ENCODE data around the gene HOXA3. TPM values are rescaled to one million over a fixed set of nuclear protein-coding genes. Genes with fewer than 3 reads are reported as not detected.

HOXA3 gene
- total RNA-seq, 1 donor from 2014 or later, result 3.7 TPM

DNA sequence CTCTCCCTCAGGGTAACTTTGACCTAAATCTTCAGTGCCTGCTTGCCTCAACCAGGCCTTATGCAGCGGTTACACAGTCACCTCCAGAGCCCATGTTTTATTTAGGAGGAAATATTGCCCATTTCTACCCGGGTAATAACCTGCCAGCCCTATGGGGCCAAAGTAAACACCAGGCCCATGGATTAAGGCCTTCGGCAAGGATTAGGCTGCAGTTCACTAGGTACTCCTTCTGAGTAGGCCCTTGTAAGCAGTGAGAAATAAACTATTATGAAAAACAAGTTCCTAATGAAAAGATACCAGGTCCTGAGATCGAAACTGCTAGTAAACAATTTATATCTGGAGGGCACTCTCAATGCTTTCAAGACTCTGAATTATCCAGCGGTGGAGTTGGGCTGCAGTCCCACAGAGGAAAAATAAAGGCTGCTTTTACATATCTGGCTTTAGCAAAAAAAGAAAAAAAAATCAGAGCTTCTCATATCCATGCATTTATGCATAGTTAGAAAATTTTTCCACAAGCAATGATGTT is 25.5 kb upstream of the HOXA3 start:
- H3K36me3 ChIP-seq (ENCODE audit: control insufficient read depth in 3 of 3, insufficient read depth in 3 of 3, low read length in 3 of 3), result no peaks in the 10 kb centered on the region
- H3K4me1 ChIP-seq (ENCODE audit: control insufficient read depth in 3 of 3, insufficient read depth in 3 of 3, low read length in 3 of 3), result peaks cover 34 to 56% (median 35%) of the 10 kb centered on the region in 3 donors
- peaks cover 10 to 25% (median 18%) of the 10 kb centered on the region in 3 donors for H3K27me3 ChIP-seq (ENCODE audit: control insufficient read depth in 3 of 3, insufficient read depth in 3 of 3, low read length in 3 of 3)
- peak overlapping the region; percentile 77 to 85 (median 84) for H3K4me3 ChIP-seq (ENCODE audit: low read length in 3 of 3)
- H3K9me3 ChIP-seq (ENCODE audit: control insufficient read depth in 3 of 3, low read length in 3 of 3), result no peaks in the 10 kb centered on the region
- H3K27ac ChIP-seq (ENCODE audit: low read depth, low read length), result peak overlapping the region; percentile 84
- peak overlapping the region; percentile 37 to 97 (median 93) for H3K9ac ChIP-seq (ENCODE audit: low read depth in 1 of 3, low read length in 3 of 3)

DNA sequence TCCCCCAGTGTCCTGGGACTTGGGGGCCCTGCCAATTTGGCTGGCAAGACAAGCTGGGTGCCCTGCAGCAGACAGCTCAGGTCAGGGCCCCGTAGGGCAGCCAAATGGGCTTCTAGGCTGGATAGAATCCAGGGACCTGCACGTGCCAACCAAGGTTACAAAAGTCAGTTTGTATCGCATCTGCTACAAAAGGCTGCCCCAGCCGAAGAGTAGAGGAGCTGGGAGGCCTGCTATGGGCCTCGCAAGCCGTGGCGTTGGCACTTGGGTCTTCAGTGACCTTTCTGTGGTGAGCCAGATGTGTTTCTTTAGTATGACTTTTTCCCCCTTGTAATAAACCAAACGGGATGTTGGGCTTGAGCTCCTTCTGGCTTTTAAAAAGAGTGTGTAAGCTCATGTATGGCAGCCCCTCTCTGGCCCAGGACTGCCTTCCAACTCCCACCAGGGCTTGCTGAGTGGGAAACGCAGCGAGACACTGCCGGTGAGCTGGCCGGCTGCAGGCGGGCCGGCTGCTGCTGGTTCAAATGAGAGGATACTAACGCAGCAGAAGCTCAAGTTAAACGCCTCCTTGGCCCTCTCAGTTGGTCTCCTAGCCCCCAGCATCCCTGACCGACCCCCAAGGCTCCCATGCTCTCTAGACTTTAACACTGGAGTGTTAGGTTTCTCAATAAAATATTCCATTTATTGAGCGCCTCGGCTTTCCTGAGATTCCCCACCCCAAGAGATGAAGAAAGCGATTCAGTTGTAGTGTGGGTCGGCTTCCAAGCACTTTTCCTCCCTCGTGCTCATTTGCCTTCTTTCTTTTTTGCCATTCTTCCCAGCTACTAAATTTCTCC is 24.8 kb upstream of the HOXA3 start:
- H3K4me1 ChIP-seq (ENCODE audit: control insufficient read depth in 3 of 3, insufficient read depth in 3 of 3, low read length in 3 of 3), result peaks cover 39 to 58% (median 40%) of the 10 kb centered on the region in 3 donors
- no peaks in the 10 kb centered on the region for H3K9me3 ChIP-seq (ENCODE audit: control insufficient read depth in 3 of 3, low read length in 3 of 3)
- H3K36me3 ChIP-seq (ENCODE audit: control insufficient read depth in 3 of 3, insufficient read depth in 3 of 3, low read length in 3 of 3), result no peaks in the 10 kb centered on the region
- peak overlapping the region; percentile 84 for H3K27ac ChIP-seq (ENCODE audit: low read depth, low read length)
- peaks cover 7 to 21% (median 15%) of the 10 kb centered on the region in 3 donors for H3K27me3 ChIP-seq (ENCODE audit: control insufficient read depth in 3 of 3, insufficient read depth in 3 of 3, low read length in 3 of 3)
- peak overlapping the region; percentile 66 to 84 (median 77) for H3K4me3 ChIP-seq (ENCODE audit: low read length in 3 of 3)
- H3K9ac ChIP-seq (ENCODE audit: low read depth in 1 of 3, low read length in 3 of 3), result peak overlapping the region; percentile 37 to 97 (median 93)

DNA sequence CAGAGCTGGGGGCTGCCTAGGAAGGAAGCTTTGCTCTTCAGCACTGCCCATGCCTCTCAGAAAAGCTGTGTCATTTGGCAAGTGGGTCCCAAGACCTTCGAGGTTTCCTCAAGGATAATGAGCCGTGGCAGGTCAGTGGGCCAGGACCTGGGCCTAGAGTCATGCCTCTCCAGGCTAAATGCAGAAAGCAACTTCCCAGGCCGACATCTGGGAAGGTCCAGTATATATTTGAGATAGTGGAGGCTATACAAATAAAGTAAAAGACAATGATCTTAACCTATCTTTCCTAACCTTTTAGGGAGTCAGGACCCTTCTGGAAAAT is 24.1 kb upstream of the HOXA3 start:
- peak overlapping the region; percentile 84 for H3K27ac ChIP-seq (ENCODE audit: low read depth, low read length)

DNA sequence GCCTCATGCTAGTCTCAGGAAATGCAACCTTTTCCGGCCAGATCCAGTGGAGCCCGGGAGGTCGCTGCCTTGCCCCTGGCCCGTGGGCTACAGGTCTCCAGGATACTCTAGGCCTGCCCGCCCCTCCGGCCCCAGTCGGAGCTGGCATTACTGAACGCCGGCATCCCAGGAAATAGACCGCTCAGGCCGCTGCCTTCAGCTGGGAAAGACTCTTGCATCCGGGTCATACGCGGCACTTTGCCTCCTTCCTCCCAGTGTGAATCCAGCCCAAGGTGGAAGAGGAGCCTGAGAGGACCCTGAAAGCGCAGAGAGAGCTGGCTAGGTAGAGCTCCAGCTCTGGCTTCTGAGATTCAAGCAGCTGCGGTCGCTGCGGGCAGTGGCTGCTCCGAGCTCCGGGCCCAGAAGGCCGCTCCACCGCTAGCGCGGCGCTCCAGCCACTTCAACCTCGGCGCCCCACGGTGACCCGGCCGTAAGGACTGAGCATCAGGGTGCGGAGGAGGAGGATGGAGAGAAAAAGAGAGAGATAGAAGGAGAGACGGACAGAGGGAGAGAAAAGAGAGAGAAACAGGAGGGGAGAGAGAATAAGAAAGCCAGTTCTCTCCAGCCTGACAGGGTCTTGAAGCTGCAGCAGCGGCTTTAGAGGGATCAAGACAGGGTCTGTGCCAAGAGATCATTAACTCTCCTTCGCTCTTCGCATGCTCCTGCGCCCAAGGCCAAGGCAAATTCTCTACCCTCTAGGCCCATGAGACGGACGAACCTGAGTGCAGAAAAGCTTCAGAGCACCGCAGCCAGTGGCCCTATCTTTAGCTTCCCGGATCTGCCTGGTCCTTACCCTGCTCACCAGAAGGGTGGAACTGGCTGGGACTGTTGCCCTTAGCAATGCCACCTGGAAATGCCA is 23.5 kb upstream of the HOXA3 start:
- H3K27ac ChIP-seq (ENCODE audit: low read depth, low read length), result peak overlapping the region; percentile 84
- H3K4me3 ChIP-seq (ENCODE audit: low read length in 3 of 3), result peak overlapping the region; percentile 48 to 84 (median 81)
- H3K9me3 ChIP-seq (ENCODE audit: control insufficient read depth in 3 of 3, low read length in 3 of 3), result no peaks in the 10 kb centered on the region
- peaks cover 45 to 60% (median 48%) of the 10 kb centered on the region in 3 donors for H3K4me1 ChIP-seq (ENCODE audit: control insufficient read depth in 3 of 3, insufficient read depth in 3 of 3, low read length in 3 of 3)
- H3K9ac ChIP-seq (ENCODE audit: low read depth in 1 of 3, low read length in 3 of 3), result peak overlapping the region; percentile 58 to 97 (median 69)
- H3K36me3 ChIP-seq (ENCODE audit: control insufficient read depth in 3 of 3, insufficient read depth in 3 of 3, low read length in 3 of 3), result no peaks in the 10 kb centered on the region
- H3K27me3 ChIP-seq (ENCODE audit: control insufficient read depth in 3 of 3, insufficient read depth in 3 of 3, low read length in 3 of 3), result peaks cover 7 to 20% (median 13%) of the 10 kb centered on the region in 3 donors

More for the DNA sequence above, 24.1 kb upstream of the HOXA3 start:
- H3K36me3 ChIP-seq (ENCODE audit: control insufficient read depth in 3 of 3, insufficient read depth in 3 of 3, low read length in 3 of 3), result no peaks in the 10 kb centered on the region
- H3K4me1 ChIP-seq (ENCODE audit: control insufficient read depth in 3 of 3, insufficient read depth in 3 of 3, low read length in 3 of 3), result peaks cover 41 to 57% (median 45%) of the 10 kb centered on the region in 3 donors
- peaks cover 7 to 17% (median 15%) of the 10 kb centered on the region in 3 donors for H3K27me3 ChIP-seq (ENCODE audit: control insufficient read depth in 3 of 3, insufficient read depth in 3 of 3, low read length in 3 of 3)
- peak overlapping the region; percentile 58 to 97 (median 69) for H3K9ac ChIP-seq (ENCODE audit: low read depth in 1 of 3, low read length in 3 of 3)
- H3K9me3 ChIP-seq (ENCODE audit: control insufficient read depth in 3 of 3, low read length in 3 of 3), result no peaks in the 10 kb centered on the region
- H3K4me3 ChIP-seq (ENCODE audit: low read length in 3 of 3), result peak overlapping the region; percentile 48 to 84 (median 81)

DNA sequence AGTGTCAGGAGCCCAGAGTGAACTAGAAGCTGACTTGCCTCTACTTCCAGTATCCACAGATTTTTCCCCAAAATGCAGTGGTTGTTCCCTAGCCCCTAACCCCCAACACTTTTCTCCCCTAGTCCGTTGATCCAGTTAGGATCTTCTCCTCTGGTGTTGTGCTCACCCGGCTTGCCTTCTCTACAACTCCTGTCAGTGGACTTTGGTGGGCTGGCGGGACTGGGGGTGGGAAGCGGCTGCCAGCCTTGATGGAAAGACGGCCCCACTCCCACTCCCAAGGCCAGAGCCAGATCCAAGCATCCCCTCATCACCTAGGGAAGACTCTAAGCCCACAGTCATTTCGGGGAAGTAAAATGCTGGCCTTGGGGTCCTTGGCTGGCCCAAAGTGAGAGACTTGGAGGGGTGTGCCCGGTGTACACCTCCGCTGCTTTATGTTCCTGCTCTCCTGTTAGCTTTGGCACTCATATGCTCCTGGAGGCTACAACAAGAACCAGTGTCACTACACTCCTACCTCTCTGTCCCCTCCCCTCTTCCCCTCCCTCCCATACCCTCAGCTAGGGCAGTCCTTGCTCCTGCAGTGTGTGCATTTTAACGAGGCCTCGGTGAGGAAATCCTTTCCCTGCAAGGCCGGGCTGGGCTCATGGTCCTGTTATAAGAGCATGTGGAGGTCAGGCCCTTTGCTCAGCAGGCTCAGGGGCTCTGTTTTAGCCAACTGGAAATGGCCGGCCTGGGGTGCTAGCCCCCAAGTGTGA is 22.7 kb upstream of the HOXA3 start:
- Histone ChIP-seq H3K9me3 (ENCODE audit: control insufficient read depth in 3 of 3, low read length in 3 of 3) (no peaks in the 10 kb centered on the region), H3K27me3 (ENCODE audit: control insufficient read depth in 3 of 3, insufficient read depth in 3 of 3, low read length in 3 of 3) (peaks cover 3 to 20% (median 7%) of the 10 kb centered on the region in 3 donors), H3K27ac (ENCODE audit: low read depth, low read length) (peak overlapping the region; percentile 84), H3K9ac (ENCODE audit: low read depth in 1 of 3, low read length in 3 of 3) (peak overlapping the region; percentile 74 to 97 (median 90)), H3K4me1 (ENCODE audit: control insufficient read depth in 3 of 3, insufficient read depth in 3 of 3, low read length in 3 of 3) (peaks cover 47 to 54% (median 53%) of the 10 kb centered on the region in 3 donors), H3K4me3 (ENCODE audit: low read length in 3 of 3) (peak overlapping the region; percentile 60 to 84 (median 81)), H3K36me3 (ENCODE audit: control insufficient read depth in 3 of 3, insufficient read depth in 3 of 3, low read length in 3 of 3) (no peaks in the 10 kb centered on the region)

DNA sequence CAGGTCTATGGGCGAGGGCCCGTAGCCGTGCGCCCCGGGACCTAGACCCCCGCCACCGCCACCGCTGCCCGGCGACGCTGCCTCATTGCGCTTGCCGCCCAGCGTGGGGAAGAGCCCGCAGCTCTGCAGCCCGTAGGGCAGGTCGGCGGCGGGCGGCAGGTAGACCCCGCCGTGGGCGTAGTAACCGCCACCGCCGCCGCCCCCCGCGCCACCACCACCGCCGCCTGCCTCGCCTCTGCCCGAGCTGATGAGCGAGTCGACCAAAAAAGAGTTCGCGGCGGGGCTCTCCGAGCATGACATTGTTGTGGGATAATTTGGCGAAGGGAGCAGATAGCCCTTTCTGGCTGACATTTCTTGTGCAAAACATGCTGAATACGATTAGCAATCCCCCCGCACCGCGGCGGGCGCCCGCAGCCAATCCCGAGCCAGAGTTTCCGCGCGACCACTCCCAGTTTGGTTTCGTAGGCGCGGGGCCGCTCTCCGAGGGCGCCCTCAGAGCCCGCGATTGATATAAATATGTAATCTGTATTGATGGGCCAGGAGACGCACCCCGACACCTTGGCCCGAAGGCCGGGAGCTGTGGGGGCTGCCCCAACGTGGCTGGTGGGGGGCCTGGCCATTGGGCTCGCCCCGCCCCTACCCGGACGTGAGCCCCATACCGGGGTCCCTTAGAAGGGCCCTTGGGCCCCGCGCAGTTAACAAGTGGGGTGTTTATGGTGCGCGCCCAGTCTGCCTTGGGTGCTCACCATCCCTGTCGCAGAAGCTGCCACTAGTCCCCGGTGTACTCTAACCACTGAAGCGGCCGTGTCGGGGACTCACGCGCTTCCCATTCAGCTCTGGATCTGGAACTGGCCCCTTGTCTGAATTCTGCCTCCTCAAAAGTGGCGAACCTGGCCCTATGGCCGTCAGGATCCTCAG is 21.8 kb upstream of the HOXA3 start, which contains the start of gene HOXA10:
HOXA10 (minus strand) TSS at position 365 of the 918 bp plus-strand sequence; CDS start at position 351, 14 bp downstream.
- peak within 1 kb of the TSS; percentile 69 to 84 (median 81) for H3K4me3 ChIP-seq (ENCODE audit: low read length in 3 of 3)
- peak within 1 kb of the TSS; percentile 74 to 97 (median 90) for H3K9ac ChIP-seq (ENCODE audit: low read depth in 1 of 3, low read length in 3 of 3)
- H3K27ac ChIP-seq (ENCODE audit: low read depth, low read length), result peak within 1 kb of the TSS; percentile 84
- peaks cover 49 to 54% (median 52%) of the 10 kb centered on the region in 3 donors for H3K4me1 ChIP-seq (ENCODE audit: control insufficient read depth in 3 of 3, insufficient read depth in 3 of 3, low read length in 3 of 3)
- H3K9me3 ChIP-seq (ENCODE audit: control insufficient read depth in 3 of 3, low read length in 3 of 3), result no peaks in the 10 kb centered on the region
- peaks cover 3 to 20% (median 4%) of the 10 kb centered on the region in 3 donors for H3K27me3 ChIP-seq (ENCODE audit: control insufficient read depth in 3 of 3, insufficient read depth in 3 of 3, low read length in 3 of 3)
- no peaks in the 10 kb centered on the region for H3K36me3 ChIP-seq (ENCODE audit: control insufficient read depth in 3 of 3, insufficient read depth in 3 of 3, low read length in 3 of 3)

DNA sequence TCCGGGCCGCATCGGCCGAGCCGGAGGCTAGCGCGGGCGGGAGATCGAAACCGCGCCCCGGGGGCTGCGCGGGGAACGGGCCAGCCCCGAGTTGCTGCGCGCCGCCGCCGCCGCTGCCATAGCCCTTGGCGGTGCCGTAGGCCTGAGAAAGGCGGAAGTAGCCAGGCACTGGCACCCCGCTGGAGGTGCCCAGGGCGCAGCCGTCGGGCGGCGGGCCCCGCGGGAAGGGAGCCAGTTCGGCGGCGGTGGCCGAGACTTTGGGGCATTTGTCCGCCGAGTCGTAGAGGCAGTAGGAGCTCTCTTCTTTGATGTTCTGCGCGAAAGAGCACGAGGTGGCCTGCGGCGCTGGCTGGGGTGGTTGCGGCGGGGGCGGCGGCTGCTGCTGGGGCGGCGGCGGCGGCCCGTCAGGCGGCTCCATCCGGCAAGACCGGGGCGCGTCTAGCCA is 21.1 kb upstream of the HOXA3 start:
- no peaks in the 10 kb centered on the region for H3K36me3 ChIP-seq (ENCODE audit: control insufficient read depth in 3 of 3, insufficient read depth in 3 of 3, low read length in 3 of 3)
- peak overlapping the region; percentile 74 to 97 (median 90) for H3K9ac ChIP-seq (ENCODE audit: low read depth in 1 of 3, low read length in 3 of 3)
- H3K4me1 ChIP-seq (ENCODE audit: control insufficient read depth in 3 of 3, insufficient read depth in 3 of 3, low read length in 3 of 3), result peaks cover 52 to 59% (median 55%) of the 10 kb centered on the region in 3 donors
- peak overlapping the region; percentile 69 to 84 (median 81) for H3K4me3 ChIP-seq (ENCODE audit: low read length in 3 of 3)
- H3K27me3 ChIP-seq (ENCODE audit: control insufficient read depth in 3 of 3, insufficient read depth in 3 of 3, low read length in 3 of 3), result peaks cover 3 to 20% (median 4%) of the 10 kb centered on the region in 3 donors
- no peaks in the 10 kb centered on the region for H3K9me3 ChIP-seq (ENCODE audit: control insufficient read depth in 3 of 3, low read length in 3 of 3)
- H3K27ac ChIP-seq (ENCODE audit: low read depth, low read length), result peak overlapping the region; percentile 84

DNA sequence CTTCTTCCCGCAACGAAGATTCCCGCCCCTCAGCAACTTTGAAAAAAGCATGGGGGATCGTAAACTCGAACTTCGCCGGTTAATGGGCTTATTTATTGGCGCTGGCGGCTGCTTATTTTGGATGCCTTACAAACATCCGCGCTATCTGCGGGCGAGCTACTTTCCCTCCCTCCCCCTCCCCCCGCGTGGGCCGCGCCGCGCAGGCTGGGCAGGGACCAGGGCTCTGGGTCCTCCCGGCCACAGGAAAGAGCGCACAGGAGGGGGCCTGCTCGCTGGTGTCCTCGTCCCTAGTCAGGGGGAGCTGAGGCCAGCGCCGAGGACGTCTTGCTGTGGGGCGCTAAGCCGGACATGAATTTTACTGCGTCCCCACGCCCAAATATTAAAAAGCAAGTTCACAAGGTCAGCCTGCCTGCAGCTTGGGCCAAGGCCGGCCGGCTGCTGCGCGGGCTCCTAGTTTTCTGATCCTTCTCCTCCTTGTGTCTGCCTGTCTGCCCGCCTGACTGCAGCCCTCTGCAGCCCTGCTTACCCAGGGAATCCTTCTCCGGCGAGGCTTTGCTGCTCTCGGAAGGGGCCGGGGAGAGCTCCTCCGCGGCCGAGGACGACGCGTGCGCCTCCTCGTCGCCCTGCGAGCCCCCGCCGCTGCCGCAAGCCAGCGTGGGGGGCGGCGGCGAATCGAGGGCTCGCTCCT is 20.6 kb upstream of the HOXA3 start:
- peaks cover 56 to 64% (median 60%) of the 10 kb centered on the region in 3 donors for H3K4me1 ChIP-seq (ENCODE audit: control insufficient read depth in 3 of 3, insufficient read depth in 3 of 3, low read length in 3 of 3)
- peaks cover 6 to 20% (median 7%) of the 10 kb centered on the region in 3 donors for H3K27me3 ChIP-seq (ENCODE audit: control insufficient read depth in 3 of 3, insufficient read depth in 3 of 3, low read length in 3 of 3)
- H3K9me3 ChIP-seq (ENCODE audit: control insufficient read depth in 3 of 3, low read length in 3 of 3), result no peaks in the 10 kb centered on the region
- peak overlapping the region; percentile 84 for H3K27ac ChIP-seq (ENCODE audit: low read depth, low read length)
- no peaks in the 10 kb centered on the region for H3K36me3 ChIP-seq (ENCODE audit: control insufficient read depth in 3 of 3, insufficient read depth in 3 of 3, low read length in 3 of 3)
- peak overlapping the region; percentile 74 to 97 (median 90) for H3K9ac ChIP-seq (ENCODE audit: low read depth in 1 of 3, low read length in 3 of 3)
- peak overlapping the region; percentile 80 to 84 (median 81) for H3K4me3 ChIP-seq (ENCODE audit: low read length in 3 of 3)

Data from skeletal muscle tissue (tissue), 4 donors.